ENCODE data around the gene CDC42EP3.

The CDC42EP3 gene

GRCh38 chr2:37657471-37657870 is 14.0 kb downstream of the CDC42EP3 start:
- Histone ChIP-seq H3K4me1 (ENCODE audit: control insufficient read depth, insufficient read depth, low read length) (peaks cover 22% of the 10 kb centered on the region), H3K4me3 (ENCODE audit: insufficient read depth, low read depth, low read length) (no peak overlapping the region), H3K9me3 (ENCODE audit: control insufficient read depth, low read length) (no peaks in the 10 kb centered on the region), H3K27me3 (ENCODE audit: control insufficient read depth, insufficient read depth, low read length, poor library complexity, severe bottlenecking) (no peaks in the 10 kb centered on the region), H3K27ac (ENCODE audit: insufficient read depth, low read depth, low read length, poor library complexity, severe bottlenecking) (no peak overlapping the region), H3K36me3 (ENCODE audit: control insufficient read depth, insufficient read depth, low read length) (no peaks in the 10 kb centered on the region)
- 88 to 100% methylated on average over 2 to 4 of the region's 4 CpGs for WGBS, 2 experiments

- no peak overlapping the region for H3K4me3 ChIP-seq (ENCODE audit: insufficient read depth, low read depth, low read length)
- H3K27ac ChIP-seq (ENCODE audit: insufficient read depth, low read depth, low read length, poor library complexity, severe bottlenecking): no peak overlapping the region
- no peaks in the 10 kb centered on the region for H3K36me3 ChIP-seq (ENCODE audit: control insufficient read depth, insufficient read depth, low read length)
- H3K27me3 ChIP-seq (ENCODE audit: control insufficient read depth, insufficient read depth, low read length, poor library complexity, severe bottlenecking): no peaks in the 10 kb centered on the region
- 23 to 25% methylated on average over 7 to 9 of the region's 11 CpGs for WGBS, 2 experiments
- H3K9me3 ChIP-seq (ENCODE audit: control insufficient read depth, low read length): no peaks in the 10 kb centered on the region
- peaks cover 22% of the 10 kb centered on the region for H3K4me1 ChIP-seq (ENCODE audit: control insufficient read depth, insufficient read depth, low read length)
Measured at GRCh38 chr2:37656512-37657423, 14.7 kb downstream of the CDC42EP3 start.

- H3K4me1 ChIP-seq (ENCODE audit: control insufficient read depth, insufficient read depth, low read length): peaks cover 22% of the 10 kb centered on the region
- H3K4me3 ChIP-seq (ENCODE audit: insufficient read depth, low read depth, low read length): no peak overlapping the region
- H3K9me3 ChIP-seq (ENCODE audit: control insufficient read depth, low read length): no peaks in the 10 kb centered on the region
- H3K27ac ChIP-seq (ENCODE audit: insufficient read depth, low read depth, low read length, poor library complexity, severe bottlenecking): no peak overlapping the region
- no peaks in the 10 kb centered on the region for H3K27me3 ChIP-seq (ENCODE audit: control insufficient read depth, insufficient read depth, low read length, poor library complexity, severe bottlenecking)
- no peaks in the 10 kb centered on the region for H3K36me3 ChIP-seq (ENCODE audit: control insufficient read depth, insufficient read depth, low read length)
- 36 to 37% methylated on average over 6 to 7 of the region's 7 CpGs for WGBS, 2 experiments
Measured at GRCh38 chr2:37654932-37655841, 16.3 kb downstream of the CDC42EP3 start.

- 43 to 48% methylated on average over 8 of the region's 8 CpGs for WGBS, 2 experiments
- Histone ChIP-seq H3K27me3 (ENCODE audit: control insufficient read depth, insufficient read depth, low read length, poor library complexity, severe bottlenecking) (no peaks in the 10 kb centered on the region), H3K4me3 (ENCODE audit: insufficient read depth, low read depth, low read length) (no peak overlapping the region), H3K27ac (ENCODE audit: insufficient read depth, low read depth, low read length, poor library complexity, severe bottlenecking) (no peak overlapping the region), H3K9me3 (ENCODE audit: control insufficient read depth, low read length) (no peaks in the 10 kb centered on the region), H3K36me3 (ENCODE audit: control insufficient read depth, insufficient read depth, low read length) (no peaks in the 10 kb centered on the region), H3K4me1 (ENCODE audit: control insufficient read depth, insufficient read depth, low read length) (peaks cover 22% of the 10 kb centered on the region)
Measured at GRCh38 chr2:37654419-37654818, 17.0 kb downstream of the CDC42EP3 start.

- Histone ChIP-seq H3K36me3 (ENCODE audit: control insufficient read depth, insufficient read depth, low read length) (no peaks in the 10 kb centered on the region), H3K9me3 (ENCODE audit: control insufficient read depth, low read length) (no peaks in the 10 kb centered on the region), H3K27ac (ENCODE audit: insufficient read depth, low read depth, low read length, poor library complexity, severe bottlenecking) (no peak overlapping the region), H3K27me3 (ENCODE audit: control insufficient read depth, insufficient read depth, low read length, poor library complexity, severe bottlenecking) (no peaks in the 10 kb centered on the region), H3K4me1 (ENCODE audit: control insufficient read depth, insufficient read depth, low read length) (peaks cover 22% of the 10 kb centered on the region), H3K4me3 (ENCODE audit: insufficient read depth, low read depth, low read length) (no peak overlapping the region)
- 85% methylated on average over 14 of the region's 14 CpGs for WGBS, 2 experiments
Measured at GRCh38 chr2:37653805-37654378, 17.6 kb downstream of the CDC42EP3 start.

- Histone ChIP-seq H3K27ac (ENCODE audit: insufficient read depth, low read depth, low read length, poor library complexity, severe bottlenecking) (no peak overlapping the region), H3K36me3 (ENCODE audit: control insufficient read depth, insufficient read depth, low read length) (no peaks in the 10 kb centered on the region)
- 90 to 93% methylated on average over 6 of the region's 6 CpGs for WGBS, 2 experiments
Measured at GRCh38 chr2:37653093-37653492, 18.3 kb downstream of the CDC42EP3 start.

GRCh38 chr2:37652199-37652640 is 19.2 kb downstream of the CDC42EP3 start:
- 87 to 90% methylated on average over 5 of the region's 5 CpGs for WGBS, 2 experiments
- Histone ChIP-seq H3K27me3 (ENCODE audit: control insufficient read depth, insufficient read depth, low read length, poor library complexity, severe bottlenecking) (no peaks in the 10 kb centered on the region), H3K9me3 (ENCODE audit: control insufficient read depth, low read length) (no peaks in the 10 kb centered on the region), H3K36me3 (ENCODE audit: control insufficient read depth, insufficient read depth, low read length) (no peaks in the 10 kb centered on the region), H3K4me3 (ENCODE audit: insufficient read depth, low read depth, low read length) (no peak overlapping the region), H3K27ac (ENCODE audit: insufficient read depth, low read depth, low read length, poor library complexity, severe bottlenecking) (no peak overlapping the region), H3K4me1 (ENCODE audit: control insufficient read depth, insufficient read depth, low read length) (peaks cover 20% of the 10 kb centered on the region)

More at GRCh38 chr2:37653093-37653492, 18.3 kb downstream of the CDC42EP3 start:
- peaks cover 22% of the 10 kb centered on the region for H3K4me1 ChIP-seq (ENCODE audit: control insufficient read depth, insufficient read depth, low read length)
- no peak overlapping the region for H3K4me3 ChIP-seq (ENCODE audit: insufficient read depth, low read depth, low read length)
- no peaks in the 10 kb centered on the region for H3K27me3 ChIP-seq (ENCODE audit: control insufficient read depth, insufficient read depth, low read length, poor library complexity, severe bottlenecking)
- H3K9me3 ChIP-seq (ENCODE audit: control insufficient read depth, low read length): no peaks in the 10 kb centered on the region

GRCh38 chr2:37650548-37651093 is 20.8 kb downstream of the CDC42EP3 start:
- H3K4me3 ChIP-seq (ENCODE audit: insufficient read depth, low read depth, low read length): no peak overlapping the region
- peaks cover 16% of the 10 kb centered on the region for H3K4me1 ChIP-seq (ENCODE audit: control insufficient read depth, insufficient read depth, low read length)
- no peaks in the 10 kb centered on the region for H3K36me3 ChIP-seq (ENCODE audit: control insufficient read depth, insufficient read depth, low read length)
- H3K27ac ChIP-seq (ENCODE audit: insufficient read depth, low read depth, low read length, poor library complexity, severe bottlenecking): no peak overlapping the region
- H3K27me3 ChIP-seq (ENCODE audit: control insufficient read depth, insufficient read depth, low read length, poor library complexity, severe bottlenecking): no peaks in the 10 kb centered on the region
- WGBS, 2 experiments: 91 to 99% methylated on average over 3 of the region's 3 CpGs
- no peaks in the 10 kb centered on the region for H3K9me3 ChIP-seq (ENCODE audit: control insufficient read depth, low read length)

- Histone ChIP-seq H3K27ac (ENCODE audit: insufficient read depth, low read depth, low read length, poor library complexity, severe bottlenecking) (no peak overlapping the region), H3K9me3 (ENCODE audit: control insufficient read depth, low read length) (no peaks in the 10 kb centered on the region), H3K36me3 (ENCODE audit: control insufficient read depth, insufficient read depth, low read length) (peaks cover 4% of the 10 kb centered on the region), H3K27me3 (ENCODE audit: control insufficient read depth, insufficient read depth, low read length, poor library complexity, severe bottlenecking) (no peaks in the 10 kb centered on the region), H3K4me3 (ENCODE audit: insufficient read depth, low read depth, low read length) (no peak overlapping the region), H3K4me1 (ENCODE audit: control insufficient read depth, insufficient read depth, low read length) (peaks cover 7% of the 10 kb centered on the region)
- 80 to 82% methylated on average over 3 of the region's 3 CpGs for WGBS, 2 experiments
Measured at GRCh38 chr2:37649518-37649917, 21.9 kb downstream of the CDC42EP3 start.
